PC-3 (cell line): ENCODE results near the gene CYB5D1. TPM values are rescaled to one million over a fixed set of nuclear protein-coding genes. Genes with fewer than 3 reads are reported as not detected.

Experiments
- ATAC-seq: fragments of 200-7000 bp; cut with Tn5 transposase; 2 replicates; pipeline ENCODE4 v1.9.1; 2020; ENCODE audit warnings: mild to moderate bottlenecking, moderate library complexity
- BruUV-seq: library from RNA; stranded (reverse); fragments of 400-500 nt; replicated peaks from 2 replicates; lab custom pipeline; 2021; lab: Mats Ljungman, UMichigan
- CTCF ChIA-PET: fragments of 300-600 bp; sonication (Branson Sonifier 250); formaldehyde crosslinking; loops from one replicate; lab custom pipeline; 2022; ENCODE audit warnings: antibody characterized with exemption; lab: Charles Lee
- POLR2A ChIA-PET: fragments of 300-600 bp; sonication (Branson Sonifier 250); formaldehyde crosslinking; loops from one replicate; lab custom pipeline; 2022; ENCODE audit warnings: antibody characterized with exemption; ENCODE audit not compliant: unreplicated experiment; lab: Charles Lee
- DNase-seq: peaks from one replicate; pipeline ENCODE4 v3.0.0-alpha.2; 2015
- H2AFZ ChIP-seq: fragments of 300-600 bp; sonication (generic); 2 replicates; pipeline ENCODE4 v1.6.0; 2016; ENCODE audit warnings: antibody characterized with exemption, low read length
- H3F3A ChIP-seq: fragments of 300-600 bp; sonication (generic); one replicate; pipeline ENCODE4 v1.6.0; 2017; ENCODE audit warnings: antibody characterized with exemption, low read length, control low read depth, mild to moderate bottlenecking; ENCODE audit not compliant: unreplicated experiment
- H3K27ac ChIP-seq: fragments of 300-600 bp; sonication (generic); 2 replicates; pipeline ENCODE4 v1.5.1; 2016; ENCODE audit warnings: mild to moderate bottlenecking, low read length
- H3K27me3 ChIP-seq: fragments of 300-600 bp; sonication (generic); 2 replicates; pipeline ENCODE4 v1.6.1; 2016; ENCODE audit warnings: low read length, mixed read lengths
- H3K36me3 ChIP-seq: fragments of 300-600 bp; sonication (generic); 2 replicates; pipeline ENCODE4 v1.6.1; 2016; ENCODE audit warnings: low read depth, mixed run types, low read length, mixed read lengths
- H3K4me1 ChIP-seq: fragments of 300-600 bp; sonication (generic); 2 replicates; pipeline ENCODE4 v1.5.1; 2016; ENCODE audit warnings: low read length; ENCODE audit not compliant: insufficient read depth
- H3K4me2 ChIP-seq: fragments of 300-600 bp; sonication (generic); 2 replicates; pipeline ENCODE4 v1.6.0; 2016; ENCODE audit warnings: low read length
- H3K4me3 ChIP-seq: fragments of 300-600 bp; sonication (generic); 2 replicates; pipeline ENCODE4 v1.5.1; 2016; ENCODE audit warnings: mild to moderate bottlenecking, low read length, mixed read lengths
- H3K79me2 ChIP-seq: fragments of 300-600 bp; sonication (generic); 2 replicates; pipeline ENCODE4 v1.6.1; 2017; ENCODE audit warnings: low read length, mixed read lengths
- H3K9ac ChIP-seq: fragments of 300-600 bp; sonication (generic); 2 replicates; pipeline ENCODE4 v1.6.0; 2016; ENCODE audit warnings: mild to moderate bottlenecking, low read length
- H3K9me2 ChIP-seq: fragments of 300-600 bp; sonication (generic); replicated peaks from 2 replicates; pipeline ENCODE4 v1.6.1; 2016; ENCODE audit warnings: mixed run types, low read length, mixed read lengths
- H3K9me3 ChIP-seq: fragments of 300-600 bp; sonication (generic); 2 replicates; pipeline ENCODE4 v1.6.1; 2016; ENCODE audit warnings: low read length, mixed read lengths
- H4K20me1 ChIP-seq: fragments of 300-600 bp; sonication (generic); 2 replicates; pipeline ENCODE4 v1.6.1; 2016; ENCODE audit warnings: low read length, mixed read lengths
- CTCF ChIP-seq: fragments of 300-600 bp; sonication (generic); conservative IDR thresholded peaks from 2 replicates; pipeline ENCODE4 v1.5.1; 2017; ENCODE audit warnings: antibody characterized with exemption, low read depth, mild to moderate bottlenecking, low read length
- EZH2 ChIP-seq: fragments of 300-600 bp; sonication (generic); IDR thresholded peaks from one replicate; pipeline ENCODE4 v1.6.1; 2017; ENCODE audit warnings: antibody characterized with exemption, mild to moderate bottlenecking, low read length; ENCODE audit not compliant: unreplicated experiment
- EZH2phosphoT487 ChIP-seq: fragments of 300-600 bp; sonication (generic); IDR thresholded peaks from 2 replicates; pipeline ENCODE4 v1.6.1; 2018; ENCODE audit warnings: mild to moderate bottlenecking, antibody characterized with exemption, low read length, borderline replicate concordance
- intact Hi-C: fragments of 100-400 bp; cut with micrococcal nuclease; formaldehyde crosslinking; loops from 2 replicates; pipeline ENCODE4 v1.9.0; 2023
- total RNA-seq: library from RNA; depleted of rRNA; stranded (reverse); fragments of >200 nt; gene quantifications from 2 replicates; pipeline ENCODE4 v1.2.3, GENCODE V29; 2014

The CYB5D1 gene
- total RNA-seq, 1 experiment from 2014 or later, result 23.1 TPM

GRCh38 chr17:7852919-7853690, 4.7 kb upstream of the CYB5D1 start:
- Histone ChIP-seq H4K20me1 (no peaks in the 10 kb centered on the region), H3K27ac (no peak overlapping the region), H3K27me3 (no peaks in the 10 kb centered on the region), H2AFZ (no peak overlapping the region), H3K9ac (no peak overlapping the region), H3K4me3 (no peak overlapping the region), H3K9me3 (no peaks in the 10 kb centered on the region), H3K4me2 (no peak overlapping the region), H3F3A (no peaks in the 10 kb centered on the region), H3K9me2 (no peaks in the 10 kb centered on the region), H3K79me2 (peaks cover 21% of the 10 kb centered on the region), H3K36me3 (peaks cover 8% of the 10 kb centered on the region; the same call in 1 of the 2 replicates), H3K4me1 (peaks cover 18% of the 10 kb centered on the region)
- intact Hi-C loops, result no loop called here
- POLR2A ChIA-PET, result no interaction called here
- no peak for ATAC-seq
- CTCF ChIA-PET, result no interaction called here
- no peak for DNase-seq
- TF ChIP-seq EZH2phosphoT487 (no peak), CTCF (no peak), EZH2 (no peak)
- BruUV-seq, result no TSS peak

- H3K79me2 ChIP-seq, result peaks cover 26% of the 10 kb centered on the region
- H3K4me2 ChIP-seq, result no peak overlapping the region
- peaks cover 18% of the 10 kb centered on the region for H3K4me1 ChIP-seq
- H4K20me1 ChIP-seq, result no peaks in the 10 kb centered on the region
- H3K9ac ChIP-seq, result no peak overlapping the region
- H3K4me3 ChIP-seq, result no peak overlapping the region
- no peak for DNase-seq
- ATAC-seq, result no peak
- H3K27me3 ChIP-seq, result no peaks in the 10 kb centered on the region
- intact Hi-C loops, result no loop called here
- no TSS peak for BruUV-seq
- H3K27ac ChIP-seq, result no peak overlapping the region
- ChIA-PET POLR2A (no interaction called here), CTCF (no interaction called here)
- H3K36me3 ChIP-seq, result peaks cover 8% of the 10 kb centered on the region; the same call in 1 of the 2 replicates
- H3K9me2 ChIP-seq, result no peaks in the 10 kb centered on the region
- no peaks in the 10 kb centered on the region for H3F3A ChIP-seq
- no peak overlapping the region for H2AFZ ChIP-seq
- no peak for TF ChIP-seq EZH2phosphoT487
- no peaks in the 10 kb centered on the region for H3K9me3 ChIP-seq
Measured at GRCh38 chr17:7853691-7854038, 4.1 kb upstream of the CYB5D1 start.

GRCh38 chr17:7854078-7854777, 3.6 kb upstream of the CYB5D1 start:
- Histone ChIP-seq H3F3A (no peaks in the 10 kb centered on the region), H3K9me3 (no peaks in the 10 kb centered on the region), H3K9ac (no peak overlapping the region), H3K36me3 (peaks cover 8% of the 10 kb centered on the region; the same call in 1 of the 2 replicates), H3K4me3 (no peak overlapping the region), H3K79me2 (peaks cover 32% of the 10 kb centered on the region), H4K20me1 (no peaks in the 10 kb centered on the region), H3K4me1 (peaks cover 18% of the 10 kb centered on the region), H2AFZ (no peak overlapping the region), H3K4me2 (no peak overlapping the region), H3K27me3 (no peaks in the 10 kb centered on the region), H3K27ac (no peak overlapping the region), H3K9me2 (no peaks in the 10 kb centered on the region)
- ChIA-PET CTCF (no interaction called here), POLR2A (no interaction called here)
- no peak for TF ChIP-seq EZH2
- TF ChIP-seq EZH2phosphoT487, result no peak
- TF ChIP-seq CTCF, result no peak
- DNase-seq (no peak), ATAC-seq (no peak)
- intact Hi-C loops, result no loop called here
- no TSS peak for BruUV-seq
